Transverse colon (tissue), 4 donors: ENCODE data around the gene SLC9B1. TPM values are rescaled to one million over a fixed set of nuclear protein-coding genes. Genes with fewer than 3 reads are reported as not detected.

Experiments used
- DNase-seq: peaks from one replicate; pipeline ENCODE4 v3.0.0-alpha.2; 2019
- H3K27ac ChIP-seq, 4 donors: fragments of 200-600 bp; sonication (generic); 2 replicates each; pipeline ENCODE4 v1.5.1; 2016 to 2018; ENCODE audit warnings: inconsistent platforms in 4 of 4
- H3K27me3 ChIP-seq: fragments of 200-600 bp; sonication (generic); 2 replicates; pipeline ENCODE4 v1.5.1; 2017; ENCODE audit warnings: inconsistent platforms
- H3K36me3 ChIP-seq, 4 donors: fragments of 200-600 bp; sonication (generic); 2 replicates each; pipeline ENCODE4 v1.5.1; 2017 to 2019; ENCODE audit warnings: inconsistent platforms in 4 of 4
- H3K4me1 ChIP-seq, 4 donors: fragments of 200-600 bp; sonication (generic); 2 replicates each; pipeline ENCODE4 v1.5.1; 2017 to 2020; ENCODE audit warnings: inconsistent platforms in 4 of 4
- H3K4me3 ChIP-seq, 4 donors: fragments of 200-600 bp; sonication (generic); 1 replicate in 1 of 4; 2 replicates in 3 of 4; pipeline versions ENCODE4 v1.5.1 to v1.6.1; 2017 to 2019; ENCODE audit warnings: inconsistent platforms in 4 of 4
- H3K9me3 ChIP-seq, 2 donors: fragments of 200-600 bp; sonication (generic); 2 replicates each; pipeline ENCODE4 v1.5.1; 2017 to 2019; ENCODE audit warnings: inconsistent platforms in 2 of 2
- EP300 ChIP-seq: sonication (generic); formaldehyde crosslinking; IDR thresholded peaks from one replicate; pipeline ENCODE4 v1.6.1; 2017; ENCODE audit warnings: antibody characterized with exemption, low read depth
- POLR2A ChIP-seq: fragments of 450-650 bp; IDR thresholded peaks from one replicate; pipeline ENCODE4 v1.6.1; 2016; ENCODE audit warnings: antibody characterized with exemption, mild to moderate bottlenecking, moderate library complexity
- POLR2AphosphoS5 ChIP-seq, 3 donors: sonication (generic); formaldehyde crosslinking; IDR thresholded peaks; one replicate each; pipeline ENCODE4 v1.6.1; 2016; ENCODE audit warnings: antibody characterized with exemption in 3 of 3
- WGBS, 2 donors: methylation state at CpG; one replicate each; pipeline ENCODE4 v1.1.5; 2018; ENCODE audit warnings: low coverage in 1 of 2; 5-methylcytosine and 5-hydroxymethylcytosine counted together
- in situ Hi-C, 4 donors: fragments of 200-750 bp; cut with MboI; loops; one replicate each; pipeline versions ENCODE4 v1.15.0 to v1.15.1; 2017; ENCODE audit warnings: low sequenced_read_pairs in 3 of 4, low pct_ligation_motif_present in 1 of 4, low pct_unique_long_range_greater_than_20kb in 1 of 4
- intact Hi-C: fragments of 100-400 bp; cut with DNase I; formaldehyde crosslinking; loops from one replicate; pipeline ENCODE4 v1.15.1; 2023; ENCODE audit warnings: low total_unique reads
- total RNA-seq, 4 donors: library from RNA; depleted of rRNA; stranded (reverse); fragments of >200 nt; gene quantifications; one replicate each; pipeline ENCODE4 v1.1.0, GENCODE V29; 2016
- TF ChIP-seq, protein P1 (sequence below), 5 experiments: fragments of 200-600 bp in 3 of 5; fragments of 450-650 bp in 2 of 5; sonication (generic) in 3 of 5; IDR thresholded peaks; 1 replicate in 2 of 5; 2 replicates in 3 of 5; pipeline ENCODE4 v1.5.1; 2016 to 2017; ENCODE audit warnings: antibody characterized with exemption in 5 of 5, inconsistent platforms in 3 of 5, mild to moderate bottlenecking in 2 of 5, moderate library complexity in 1 of 5

SLC9B1 gene
- total RNA-seq, 4 donors from 2014 or later = 0.41 to 0.79 TPM; not detected in 2

DNA sequence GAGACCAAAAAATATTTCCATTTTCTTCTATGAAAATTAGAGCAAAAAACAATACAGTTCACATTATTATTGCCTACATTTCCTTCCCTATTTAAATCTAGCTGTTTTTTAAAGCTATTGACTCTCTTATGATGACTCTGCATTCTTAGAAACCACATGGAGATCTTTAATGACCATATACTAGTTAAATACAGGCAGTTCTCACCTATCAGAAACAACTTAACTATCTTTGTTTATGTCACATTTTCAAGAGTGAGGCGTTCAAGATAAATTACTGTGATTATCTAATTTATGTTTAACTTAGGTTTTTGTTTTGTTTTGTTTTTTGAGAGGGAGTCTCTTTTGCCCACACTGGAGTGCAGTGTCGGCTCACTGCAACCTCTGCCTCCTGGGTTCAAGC lies 147.7 kb downstream of the SLC9B1 start:
- DNase-seq = no peak
- 66 to 75% methylated on average over 2 of the region's 2 CpGs for WGBS, 2 donors
- Histone ChIP-seq H3K36me3 (peaks cover 0 to 9% (median 0%) of the 10 kb centered on the region in 4 donors), H3K27me3 (no peaks in the 10 kb centered on the region), H3K4me3 (no peak overlapping the region), H3K9me3 (no peaks in the 10 kb centered on the region), H3K27ac (no peak overlapping the region), H3K4me1 (peaks cover 0 to 30% (median 13%) of the 10 kb centered on the region in 4 donors)
- in situ Hi-C loops (no loop called here), intact Hi-C loops (no loop called here)
- TF ChIP-seq POLR2AphosphoS5 (IDR thresholded peaks at IDR 0.05) = no peak
- no peak for TF ChIP-seq EP300
- TF ChIP-seq, protein P1, sequence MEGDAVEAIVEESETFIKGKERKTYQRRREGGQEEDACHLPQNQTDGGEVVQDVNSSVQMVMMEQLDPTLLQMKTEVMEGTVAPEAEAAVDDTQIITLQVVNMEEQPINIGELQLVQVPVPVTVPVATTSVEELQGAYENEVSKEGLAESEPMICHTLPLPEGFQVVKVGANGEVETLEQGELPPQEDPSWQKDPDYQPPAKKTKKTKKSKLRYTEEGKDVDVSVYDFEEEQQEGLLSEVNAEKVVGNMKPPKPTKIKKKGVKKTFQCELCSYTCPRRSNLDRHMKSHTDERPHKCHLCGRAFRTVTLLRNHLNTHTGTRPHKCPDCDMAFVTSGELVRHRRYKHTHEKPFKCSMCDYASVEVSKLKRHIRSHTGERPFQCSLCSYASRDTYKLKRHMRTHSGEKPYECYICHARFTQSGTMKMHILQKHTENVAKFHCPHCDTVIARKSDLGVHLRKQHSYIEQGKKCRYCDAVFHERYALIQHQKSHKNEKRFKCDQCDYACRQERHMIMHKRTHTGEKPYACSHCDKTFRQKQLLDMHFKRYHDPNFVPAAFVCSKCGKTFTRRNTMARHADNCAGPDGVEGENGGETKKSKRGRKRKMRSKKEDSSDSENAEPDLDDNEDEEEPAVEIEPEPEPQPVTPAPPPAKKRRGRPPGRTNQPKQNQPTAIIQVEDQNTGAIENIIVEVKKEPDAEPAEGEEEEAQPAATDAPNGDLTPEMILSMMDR (IDR thresholded peaks at IDR 0.05) = no peak
- no peak for TF ChIP-seq POLR2A

DNA sequence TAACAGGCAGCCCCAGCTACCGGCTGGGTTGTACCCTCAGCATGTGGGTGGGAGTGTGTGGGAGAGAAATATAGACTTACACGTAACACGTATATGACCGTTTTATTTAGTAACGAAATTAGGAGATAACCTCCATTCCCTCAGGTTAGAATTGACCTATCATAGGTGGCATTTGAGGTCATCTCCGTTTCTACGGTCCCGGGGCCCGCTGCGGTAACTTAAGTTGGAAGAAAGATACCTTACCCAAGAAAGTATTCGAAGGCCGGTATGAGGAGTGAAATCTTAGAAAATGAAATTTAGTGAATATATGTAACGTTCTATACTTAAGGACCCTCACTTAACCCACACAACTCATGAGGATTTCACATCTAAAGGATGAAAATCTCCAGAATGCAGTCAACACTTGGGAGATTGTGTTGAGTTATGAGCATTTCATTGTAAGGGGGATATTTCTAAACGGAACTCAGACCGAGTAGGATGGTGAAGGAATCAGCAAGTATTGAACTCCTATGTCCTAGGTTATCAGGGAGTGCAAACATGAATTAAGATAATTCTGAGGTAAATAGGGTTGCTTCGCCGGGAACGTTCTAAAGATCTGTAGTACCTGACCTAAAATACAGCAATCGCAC lies 149.8 kb downstream of the SLC9B1 start:
- peak overlapping the region; percentile 90 to 98 (median 96) for H3K27ac ChIP-seq
- DNase-seq = no peak
- intact Hi-C loops = loop anchor here (2.0 kb wide), 1 partner anchor 43 kb away; the partner anchor contains the start of gene UBE2D3
- TF ChIP-seq, protein P1 (IDR thresholded peaks at IDR 0.05) = no peak
- TF ChIP-seq EP300 (no peak), POLR2AphosphoS5 (IDR thresholded peaks at IDR 0.05) (no peak), POLR2A (no peak)
- peak overlapping the region; percentile 61 to 76 (median 69) for H3K4me3 ChIP-seq
- in situ Hi-C loops = no loop called here
- H3K4me1 ChIP-seq = peaks cover 0 to 30% (median 13%) of the 10 kb centered on the region in 4 donors
- H3K27me3 ChIP-seq = no peaks in the 10 kb centered on the region
- H3K36me3 ChIP-seq = no peaks in the 10 kb centered on the region
- WGBS, 2 donors = 1 to 6% methylated on average over 17 to 19 of the region's 19 CpGs
- H3K9me3 ChIP-seq = no peaks in the 10 kb centered on the region

- WGBS, 2 donors = 1% methylated on average over 71 of the region's 71 CpGs; no CpG with 5 or more reads in 1 of the 2 donors
- Histone ChIP-seq H3K36me3 (no peaks in the 10 kb centered on the region), H3K27ac (peak within 1 kb of the TSS; percentile 90 to 98 (median 96)), H3K9me3 (no peaks in the 10 kb centered on the region), H3K4me1 (peaks cover 0 to 30% (median 13%) of the 10 kb centered on the region in 4 donors), H3K27me3 (no peaks in the 10 kb centered on the region), H3K4me3 (peak within 1 kb of the TSS; percentile 61 to 76 (median 69))
- in situ Hi-C loops = no loop called here
- TF ChIP-seq POLR2A (peak; percentile 80), POLR2AphosphoS5 (IDR thresholded peaks at IDR 0.05) (peak; percentile 87 to 95 (median 92)), EP300 (no peak)
- TF ChIP-seq, protein P1 (IDR thresholded peaks at IDR 0.05) = peak in 2 of 5 experiments; percentile 12 to 45
- peak; percentile 94 for DNase-seq
- intact Hi-C loops = loop anchor here (2.0 kb wide), 1 partner anchor 42 kb away; the partner anchor contains the start of gene UBE2D3
Observed at GRCh38 chr4:102868781-102869568, 150.5 kb downstream of the SLC9B1 start, which contains the start of gene CISD2. TSS of gene CISD2 (plus strand) at chr4:102868992. CDS start at chr4:102869085, 93 bp downstream.

GRCh38 chr4:102868153-102868780 lies 151.2 kb downstream of the SLC9B1 start:
- H3K4me1 ChIP-seq = peaks cover 0 to 30% (median 13%) of the 10 kb centered on the region in 4 donors
- H3K4me3 ChIP-seq = peak overlapping the region; percentile 55 to 76 (median 69)
- WGBS, 2 donors = 21 to 22% methylated on average over 10 to 23 of the region's 23 CpGs
- peak; percentile 13 for DNase-seq
- in situ Hi-C loops = no loop called here
- no peaks in the 10 kb centered on the region for H3K9me3 ChIP-seq
- no peak for TF ChIP-seq EP300
- no peaks in the 10 kb centered on the region for H3K27me3 ChIP-seq
- intact Hi-C loops = loop anchor here (2.0 kb wide), 1 partner anchor 41 kb away; the partner anchor contains the start of gene UBE2D3
- H3K36me3 ChIP-seq = no peaks in the 10 kb centered on the region
- H3K27ac ChIP-seq = peak overlapping the region; percentile 90 to 98 (median 96)
